WTC11 (cell line): ENCODE measurements around the gene OCA2. TPM values are rescaled to one million over a fixed set of nuclear protein-coding genes. Genes with fewer than 3 reads are reported as not detected.

ENCODE experiments used
- ATAC-seq: fragments of 200-7000 bp; cut with Tn5 transposase; 2 replicates; pipeline ENCODE4 v1.10.0; 2021; ENCODE audit warnings: mild to moderate bottlenecking, moderate library complexity
- CTCF ChIA-PET: fragments of 300-600 bp; sonication (Branson Sonifier 250); formaldehyde crosslinking; loops from one replicate; lab custom pipeline; 2021; ENCODE audit warnings: antibody characterized with exemption; lab: Charles Lee
- POLR2A ChIA-PET: fragments of 350-600 bp; sonication (Branson Sonifier 250); formaldehyde crosslinking; loops from one replicate; lab custom pipeline; 2021; ENCODE audit warnings: antibody characterized with exemption; lab: Charles Lee
- DNase-seq: peaks from one replicate; pipeline ENCODE4 v3.0.0; 2021; ENCODE audit warnings: low spot score
- H3K27ac Mint-ChIP-seq: 2 replicates; pipeline ENCODE4 v1.8.0; 2021; ENCODE audit warnings: mixed read lengths
- H3K27me3 Mint-ChIP-seq: 2 replicates; pipeline ENCODE4 v1.8.0; 2021; ENCODE audit warnings: low read depth, mild to moderate bottlenecking, moderate library complexity, mixed read lengths
- H3K36me3 Mint-ChIP-seq: 2 replicates; pipeline ENCODE4 v1.8.0; 2021; ENCODE audit warnings: mixed read lengths
- H3K4me1 Mint-ChIP-seq: 2 replicates; pipeline ENCODE4 v1.8.0; 2022; ENCODE audit warnings: mixed read lengths
- H3K4me3 Mint-ChIP-seq: 2 replicates; pipeline ENCODE4 v1.8.0; 2021; ENCODE audit warnings: mild to moderate bottlenecking, moderate library complexity, mixed read lengths
- H3K9me3 Mint-ChIP-seq: 2 replicates; pipeline ENCODE4 v1.8.0; 2021; ENCODE audit warnings: mixed read lengths
- ATF2 ChIP-seq: sonication (generic); formaldehyde crosslinking; IDR thresholded peaks from 2 replicates; pipeline ENCODE4 v1.8.1; 2022; ENCODE audit warnings: low read depth, missing genetic modification reagents, borderline replicate concordance
- FOXP1 ChIP-seq: sonication (generic); formaldehyde crosslinking; IDR thresholded peaks from 2 replicates; pipeline ENCODE4 v1.8.0; 2022; ENCODE audit warnings: missing genetic modification reagents, mild to moderate bottlenecking, moderate library complexity, borderline replicate concordance
- GABPB1 ChIP-seq: sonication (generic); formaldehyde crosslinking; IDR thresholded peaks from 2 replicates; pipeline ENCODE4 v1.8.1; 2023; ENCODE audit warnings: mild to moderate bottlenecking, missing genetic modification reagents
- IRF1 ChIP-seq: sonication (generic); formaldehyde crosslinking; IDR thresholded peaks from 2 replicates; pipeline ENCODE4 v1.8.0; 2023; ENCODE audit warnings: missing genetic modification reagents
- MYBL2 ChIP-seq: sonication (generic); formaldehyde crosslinking; IDR thresholded peaks from 2 replicates; pipeline ENCODE4 v1.8.1; 2023; ENCODE audit warnings: mild to moderate bottlenecking, moderate library complexity, missing genetic modification reagents
- NR1H2 ChIP-seq: sonication (generic); formaldehyde crosslinking; IDR thresholded peaks from 2 replicates; pipeline ENCODE4 v1.9.0; 2021; ENCODE audit warnings: mild to moderate bottlenecking, moderate library complexity, missing genetic modification reagents
- OVOL2 ChIP-seq: fragments of 250-450 bp; sonication (Bioruptor Pico); IDR thresholded peaks from 2 replicates; pipeline ENCODE4 v1.9.0; 2021; ENCODE audit warnings: mild to moderate bottlenecking, borderline replicate concordance
- SMAD4 ChIP-seq: sonication (generic); formaldehyde crosslinking; IDR thresholded peaks from 2 replicates; pipeline ENCODE4 v1.8.0; 2022; ENCODE audit warnings: mild to moderate bottlenecking, missing genetic modification reagents
- TEAD4 ChIP-seq: sonication (generic); formaldehyde crosslinking; IDR thresholded peaks from 2 replicates; pipeline ENCODE4 v1.8.0; 2022; ENCODE audit warnings: mild to moderate bottlenecking, missing genetic modification reagents
- TP53 ChIP-seq: sonication (generic); formaldehyde crosslinking; IDR thresholded peaks from 2 replicates; pipeline ENCODE4 v1.8.1; 2023; ENCODE audit warnings: mild to moderate bottlenecking, missing genetic modification reagents
- ZBTB21 ChIP-seq: sonication (generic); formaldehyde crosslinking; IDR thresholded peaks from 2 replicates; pipeline ENCODE4 v1.8.1; 2023; ENCODE audit warnings: mild to moderate bottlenecking, missing genetic modification reagents, borderline replicate concordance
- ZNF138 ChIP-seq: sonication (generic); formaldehyde crosslinking; conservative IDR thresholded peaks from 2 replicates; pipeline ENCODE4 v1.8.1; 2022; ENCODE audit warnings: mild to moderate bottlenecking, moderate library complexity, missing genetic modification reagents
- ZNF263 ChIP-seq: sonication (generic); formaldehyde crosslinking; IDR thresholded peaks from 2 replicates; pipeline ENCODE4 v1.8.1; 2022; ENCODE audit warnings: low read depth, mild to moderate bottlenecking, moderate library complexity, missing genetic modification reagents
- ZNF396 ChIP-seq: fragments of 250-450 bp; sonication (Bioruptor Pico); IDR thresholded peaks from 2 replicates; pipeline ENCODE4 v1.8.0; 2021; ENCODE audit warnings: mild to moderate bottlenecking, moderate library complexity, borderline replicate concordance
- total RNA-seq: library from RNA; stranded (reverse); gene quantifications from 3 replicates; pipeline ENCODE4 v1.2.3, GENCODE V29; 2021
- TF ChIP-seq, protein P1 (sequence below): sonication (generic); formaldehyde crosslinking; IDR thresholded peaks from 2 replicates; pipeline ENCODE4 v1.8.1; 2023; ENCODE audit warnings: mild to moderate bottlenecking, missing genetic modification reagents
- TF ChIP-seq, protein P2 (sequence below): sonication (generic); formaldehyde crosslinking; IDR thresholded peaks from 2 replicates; pipeline ENCODE4 v1.8.1; 2023; ENCODE audit warnings: mild to moderate bottlenecking, missing genetic modification reagents, borderline replicate concordance
- TF ChIP-seq, protein P3 (sequence below): sonication (generic); formaldehyde crosslinking; IDR thresholded peaks from 2 replicates; pipeline ENCODE4 v1.8.1; 2023; ENCODE audit warnings: mild to moderate bottlenecking, missing genetic modification reagents, moderate library complexity
- TF ChIP-seq, protein P4 (sequence below): sonication (generic); formaldehyde crosslinking; IDR thresholded peaks from 2 replicates; pipeline ENCODE4 v1.8.1; 2022; ENCODE audit warnings: low read depth, mild to moderate bottlenecking, moderate library complexity, missing genetic modification reagents, borderline replicate concordance
- TF ChIP-seq, protein P5 (sequence below): sonication (generic); formaldehyde crosslinking; IDR thresholded peaks from 2 replicates; pipeline ENCODE4 v1.8.0; 2022; ENCODE audit warnings: mild to moderate bottlenecking, missing genetic modification reagents

The OCA2 gene
- total RNA-seq, 1 experiment from 2014 or later, result 0.39 TPM

- TF ChIP-seq OVOL2, result no peak
- TF ChIP-seq, protein P1, sequence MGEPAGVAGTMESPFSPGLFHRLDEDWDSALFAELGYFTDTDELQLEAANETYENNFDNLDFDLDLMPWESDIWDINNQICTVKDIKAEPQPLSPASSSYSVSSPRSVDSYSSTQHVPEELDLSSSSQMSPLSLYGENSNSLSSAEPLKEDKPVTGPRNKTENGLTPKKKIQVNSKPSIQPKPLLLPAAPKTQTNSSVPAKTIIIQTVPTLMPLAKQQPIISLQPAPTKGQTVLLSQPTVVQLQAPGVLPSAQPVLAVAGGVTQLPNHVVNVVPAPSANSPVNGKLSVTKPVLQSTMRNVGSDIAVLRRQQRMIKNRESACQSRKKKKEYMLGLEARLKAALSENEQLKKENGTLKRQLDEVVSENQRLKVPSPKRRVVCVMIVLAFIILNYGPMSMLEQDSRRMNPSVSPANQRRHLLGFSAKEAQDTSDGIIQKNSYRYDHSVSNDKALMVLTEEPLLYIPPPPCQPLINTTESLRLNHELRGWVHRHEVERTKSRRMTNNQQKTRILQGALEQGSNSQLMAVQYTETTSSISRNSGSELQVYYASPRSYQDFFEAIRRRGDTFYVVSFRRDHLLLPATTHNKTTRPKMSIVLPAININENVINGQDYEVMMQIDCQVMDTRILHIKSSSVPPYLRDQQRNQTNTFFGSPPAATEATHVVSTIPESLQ (CRISPR knock-in tag), result no peak
- TF ChIP-seq, protein P2, sequence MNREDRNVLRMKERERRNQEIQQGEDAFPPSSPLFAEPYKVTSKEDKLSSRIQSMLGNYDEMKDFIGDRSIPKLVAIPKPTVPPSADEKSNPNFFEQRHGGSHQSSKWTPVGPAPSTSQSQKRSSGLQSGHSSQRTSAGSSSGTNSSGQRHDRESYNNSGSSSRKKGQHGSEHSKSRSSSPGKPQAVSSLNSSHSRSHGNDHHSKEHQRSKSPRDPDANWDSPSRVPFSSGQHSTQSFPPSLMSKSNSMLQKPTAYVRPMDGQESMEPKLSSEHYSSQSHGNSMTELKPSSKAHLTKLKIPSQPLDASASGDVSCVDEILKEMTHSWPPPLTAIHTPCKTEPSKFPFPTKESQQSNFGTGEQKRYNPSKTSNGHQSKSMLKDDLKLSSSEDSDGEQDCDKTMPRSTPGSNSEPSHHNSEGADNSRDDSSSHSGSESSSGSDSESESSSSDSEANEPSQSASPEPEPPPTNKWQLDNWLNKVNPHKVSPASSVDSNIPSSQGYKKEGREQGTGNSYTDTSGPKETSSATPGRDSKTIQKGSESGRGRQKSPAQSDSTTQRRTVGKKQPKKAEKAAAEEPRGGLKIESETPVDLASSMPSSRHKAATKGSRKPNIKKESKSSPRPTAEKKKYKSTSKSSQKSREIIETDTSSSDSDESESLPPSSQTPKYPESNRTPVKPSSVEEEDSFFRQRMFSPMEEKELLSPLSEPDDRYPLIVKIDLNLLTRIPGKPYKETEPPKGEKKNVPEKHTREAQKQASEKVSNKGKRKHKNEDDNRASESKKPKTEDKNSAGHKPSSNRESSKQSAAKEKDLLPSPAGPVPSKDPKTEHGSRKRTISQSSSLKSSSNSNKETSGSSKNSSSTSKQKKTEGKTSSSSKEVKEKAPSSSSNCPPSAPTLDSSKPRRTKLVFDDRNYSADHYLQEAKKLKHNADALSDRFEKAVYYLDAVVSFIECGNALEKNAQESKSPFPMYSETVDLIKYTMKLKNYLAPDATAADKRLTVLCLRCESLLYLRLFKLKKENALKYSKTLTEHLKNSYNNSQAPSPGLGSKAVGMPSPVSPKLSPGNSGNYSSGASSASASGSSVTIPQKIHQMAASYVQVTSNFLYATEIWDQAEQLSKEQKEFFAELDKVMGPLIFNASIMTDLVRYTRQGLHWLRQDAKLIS (CRISPR knock-in tag), result no peak
- no peak for TF ChIP-seq ZNF138
- TF ChIP-seq, protein P3, sequence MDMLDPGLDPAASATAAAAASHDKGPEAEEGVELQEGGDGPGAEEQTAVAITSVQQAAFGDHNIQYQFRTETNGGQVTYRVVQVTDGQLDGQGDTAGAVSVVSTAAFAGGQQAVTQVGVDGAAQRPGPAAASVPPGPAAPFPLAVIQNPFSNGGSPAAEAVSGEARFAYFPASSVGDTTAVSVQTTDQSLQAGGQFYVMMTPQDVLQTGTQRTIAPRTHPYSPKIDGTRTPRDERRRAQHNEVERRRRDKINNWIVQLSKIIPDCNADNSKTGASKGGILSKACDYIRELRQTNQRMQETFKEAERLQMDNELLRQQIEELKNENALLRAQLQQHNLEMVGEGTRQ (CRISPR knock-in tag), result no peak
- TF ChIP-seq ZNF263 (CRISPR knock-in tag), result no peak
- TF ChIP-seq TP53, result no peak
Measured at GRCh38 chr15:28101201-28101600, 2.1 kb upstream of the OCA2 start (continued).

GRCh38 chr15:28100516-28101195, 1.5 kb upstream of the OCA2 start:
- H3K27ac Mint-ChIP-seq, result no peak overlapping the region
- no peak for TF ChIP-seq ZNF396 (CRISPR knock-in tag)
- TF ChIP-seq FOXP1 (CRISPR knock-in tag), result no peak
- TF ChIP-seq, protein P4, sequence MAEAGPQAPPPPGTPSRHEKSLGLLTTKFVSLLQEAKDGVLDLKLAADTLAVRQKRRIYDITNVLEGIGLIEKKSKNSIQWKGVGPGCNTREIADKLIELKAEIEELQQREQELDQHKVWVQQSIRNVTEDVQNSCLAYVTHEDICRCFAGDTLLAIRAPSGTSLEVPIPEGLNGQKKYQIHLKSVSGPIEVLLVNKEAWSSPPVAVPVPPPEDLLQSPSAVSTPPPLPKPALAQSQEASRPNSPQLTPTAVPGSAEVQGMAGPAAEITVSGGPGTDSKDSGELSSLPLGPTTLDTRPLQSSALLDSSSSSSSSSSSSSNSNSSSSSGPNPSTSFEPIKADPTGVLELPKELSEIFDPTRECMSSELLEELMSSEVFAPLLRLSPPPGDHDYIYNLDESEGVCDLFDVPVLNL, result no peak
- no peak for TF ChIP-seq NR1H2
- TF ChIP-seq SMAD4 (CRISPR knock-in tag), result no peak
- TF ChIP-seq, protein P5, sequence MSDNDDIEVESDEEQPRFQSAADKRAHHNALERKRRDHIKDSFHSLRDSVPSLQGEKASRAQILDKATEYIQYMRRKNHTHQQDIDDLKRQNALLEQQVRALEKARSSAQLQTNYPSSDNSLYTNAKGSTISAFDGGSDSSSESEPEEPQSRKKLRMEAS (CRISPR knock-in tag), result no peak
- TF ChIP-seq TEAD4 (CRISPR knock-in tag), result no peak
- no peak for TF ChIP-seq IRF1 (CRISPR knock-in tag)
- TF ChIP-seq MYBL2 (CRISPR knock-in tag), result no peak
- no peak for TF ChIP-seq ZBTB21 (CRISPR knock-in tag)
- TF ChIP-seq ATF2 (CRISPR knock-in tag), result no peak
- TF ChIP-seq GABPB1 (CRISPR knock-in tag), result no peak
- ATAC-seq (no peak), DNase-seq (no peak)
- peaks cover 24% of the 10 kb centered on the region for H3K4me1 Mint-ChIP-seq
- no peaks in the 10 kb centered on the region for H3K9me3 Mint-ChIP-seq
- peaks cover 86% of the 10 kb centered on the region for H3K27me3 Mint-ChIP-seq
- peak overlapping the region; percentile 49; the same call in 1 of the 2 replicates for H3K4me3 Mint-ChIP-seq
- ChIA-PET POLR2A (no interaction called here), CTCF (interaction anchor here (0.8 to 1.0 kb wide), 2 partner anchors 16 to 25 kb away, joined by 3 read pairs; no protein-coding TSS in a partner anchor)
- peaks cover 2% of the 10 kb centered on the region; the same call in 1 of the 2 replicates for H3K36me3 Mint-ChIP-seq
